HepG2 (cell line): ENCODE results near the gene RFC2. TPM values are rescaled to one million over a fixed set of nuclear protein-coding genes. Genes with fewer than 3 reads are reported as not detected.

Experiments used
- ERF ChIP-seq: IDR thresholded peaks from 2 replicates; pipeline ENCODE4 v1.6.1; 2018; ENCODE audit warnings: missing biosample characterization, missing genetic modification reagents
- KDM1A ChIP-seq: IDR thresholded peaks from 2 replicates; pipeline ENCODE4 v1.6.1; 2016; ENCODE audit warnings: missing compliant biosample characterization
- NR2C2 ChIP-seq: sonication (generic); formaldehyde crosslinking; IDR thresholded peaks from 2 replicates; pipeline ENCODE4 v1.4.0; 2020; ENCODE audit warnings: missing genetic modification reagents, mild to moderate bottlenecking, moderate library complexity, borderline replicate concordance
- SETDB1 ChIP-seq: sonication (generic); formaldehyde crosslinking; IDR thresholded peaks from 2 replicates; pipeline ENCODE4 v1.5.1; 2020; ENCODE audit warnings: missing genetic modification reagents, mild to moderate bottlenecking, borderline replicate concordance
- SIN3A ChIP-seq: IDR thresholded peaks from 2 replicates; pipeline ENCODE4 v1.6.1; 2011; ENCODE audit warnings: low read depth, mild to moderate bottlenecking, control low read depth, low read length, borderline replicate concordance
- SP4 ChIP-seq: sonication (generic); formaldehyde crosslinking; IDR thresholded peaks from 2 replicates; pipeline ENCODE4 v1.8.1; 2023; ENCODE audit warnings: mild to moderate bottlenecking, missing genetic modification reagents
- TGIF2 ChIP-seq: IDR thresholded peaks from 2 replicates; pipeline ENCODE4 v1.6.1; 2016; ENCODE audit warnings: control low read depth, missing compliant biosample characterization
- ZNF724P ChIP-seq: sonication (generic); formaldehyde crosslinking; IDR thresholded peaks from 2 replicates; pipeline ENCODE4 v1.8.0; 2022; ENCODE audit warnings: missing genetic modification reagents, borderline replicate concordance
- polyA plus RNA-seq, 8 experiments: library from polyadenylated mRNA; depleted of rRNA in 3 of 8; stranded (reverse) in 7 of 8; unstranded in 1 of 8; fragments of >200 nt; fragmentation: Illumina TruSeq in 4 of 8; extraction: Trizol in 4 of 8; gene quantifications; 2 replicates each; pipeline versions ENCODE4 v1.2.1 to v1.2.3, GENCODE V29; 2011 to 2016; ENCODE audit warnings: low read depth in 4 of 8, missing spikeins in 1 of 8, mixed read lengths in 1 of 8; ENCODE audit not compliant: insufficient read depth in 1 of 8
- total RNA-seq, 5 experiments: library from RNA; depleted of rRNA; stranded (reverse); fragments of >200 nt; fragmentation: Illumina TruSeq; extraction: Trizol; gene quantifications; 2 replicates each; pipeline ENCODE4 v1.2.3, GENCODE V29; 2016; ENCODE audit warnings: low read depth in 1 of 5
- TF ChIP-seq, protein P1 (sequence below): sonication (generic); formaldehyde crosslinking; IDR thresholded peaks from 2 replicates; pipeline ENCODE4 v1.4.0; 2020; ENCODE audit warnings: missing genetic modification reagents
- TF ChIP-seq, protein P2 (sequence below): sonication (generic); formaldehyde crosslinking; IDR thresholded peaks from 2 replicates; pipeline ENCODE4 v1.4.0; 2020; ENCODE audit warnings: mild to moderate bottlenecking, missing genetic modification reagents
- TF ChIP-seq, protein P3 (sequence below): sonication (generic); formaldehyde crosslinking; IDR thresholded peaks from 2 replicates; pipeline ENCODE4 v1.4.0; 2020; ENCODE audit warnings: mild to moderate bottlenecking, missing genetic modification reagents
- TF ChIP-seq, protein P4 (sequence below): sonication (generic); formaldehyde crosslinking; IDR thresholded peaks from 2 replicates; pipeline ENCODE4 v1.4.0; 2020; ENCODE audit warnings: mild to moderate bottlenecking, missing genetic modification reagents
- TF ChIP-seq, protein P5 (sequence below): sonication (generic); formaldehyde crosslinking; IDR thresholded peaks from 2 replicates; pipeline ENCODE4; 2020; ENCODE audit warnings: missing genetic modification reagents, mild to moderate bottlenecking, borderline replicate concordance

Gene RFC2
- total and polyA plus RNA-seq, 2 of the 13 experiments (the other 11 are each of a cell fraction or from before 2014, with no cell fraction given) = 14.6 to 43.5 TPM

DNA sequence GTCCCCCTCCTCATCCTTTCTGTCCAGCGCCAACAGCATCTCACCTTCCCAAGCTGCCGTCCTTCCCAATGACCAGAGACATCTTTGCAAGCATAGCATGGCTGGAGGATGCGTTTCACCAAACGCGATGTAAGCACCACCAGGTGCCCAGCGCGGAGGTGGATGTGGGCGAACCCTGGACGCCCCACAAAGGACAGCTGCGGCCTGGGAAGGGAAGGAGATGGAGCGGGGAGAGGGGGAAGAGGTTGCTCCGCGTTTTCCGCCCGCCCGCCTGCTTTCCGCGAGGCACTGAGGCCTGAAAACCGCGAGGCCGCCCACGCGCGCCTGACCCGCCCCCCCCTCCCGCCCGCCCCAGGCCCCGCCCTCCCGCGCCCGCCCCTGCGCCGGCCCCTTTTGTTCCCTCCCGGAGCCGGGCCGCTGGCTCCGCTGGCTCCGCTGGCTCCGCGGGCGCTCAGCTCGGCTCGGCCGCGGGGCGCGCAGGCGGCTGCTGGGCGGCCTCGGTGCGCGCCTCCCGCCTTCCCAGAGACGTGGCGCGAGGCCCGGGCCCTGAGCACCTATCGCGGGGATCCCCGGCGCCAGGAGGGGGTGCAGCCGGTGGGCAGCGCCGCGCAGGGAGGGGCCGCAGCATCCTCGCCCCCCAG, 34.9 kb upstream of the RFC2 start, which contains the start of gene CLIP2 (continued):
- 0 out of 2 replicates have a peak, but pooled peaks have one; percentile 32 for TF ChIP-seq TGIF2 (CRISPR knock-in tag)
- TF ChIP-seq SETDB1 (CRISPR knock-in tag) = no peak
- no peak for TF ChIP-seq ZNF724P
- TF ChIP-seq ERF (CRISPR knock-in tag) = no peak
- TF ChIP-seq NR2C2 (CRISPR knock-in tag) = no peak
- TF ChIP-seq, protein P1, sequence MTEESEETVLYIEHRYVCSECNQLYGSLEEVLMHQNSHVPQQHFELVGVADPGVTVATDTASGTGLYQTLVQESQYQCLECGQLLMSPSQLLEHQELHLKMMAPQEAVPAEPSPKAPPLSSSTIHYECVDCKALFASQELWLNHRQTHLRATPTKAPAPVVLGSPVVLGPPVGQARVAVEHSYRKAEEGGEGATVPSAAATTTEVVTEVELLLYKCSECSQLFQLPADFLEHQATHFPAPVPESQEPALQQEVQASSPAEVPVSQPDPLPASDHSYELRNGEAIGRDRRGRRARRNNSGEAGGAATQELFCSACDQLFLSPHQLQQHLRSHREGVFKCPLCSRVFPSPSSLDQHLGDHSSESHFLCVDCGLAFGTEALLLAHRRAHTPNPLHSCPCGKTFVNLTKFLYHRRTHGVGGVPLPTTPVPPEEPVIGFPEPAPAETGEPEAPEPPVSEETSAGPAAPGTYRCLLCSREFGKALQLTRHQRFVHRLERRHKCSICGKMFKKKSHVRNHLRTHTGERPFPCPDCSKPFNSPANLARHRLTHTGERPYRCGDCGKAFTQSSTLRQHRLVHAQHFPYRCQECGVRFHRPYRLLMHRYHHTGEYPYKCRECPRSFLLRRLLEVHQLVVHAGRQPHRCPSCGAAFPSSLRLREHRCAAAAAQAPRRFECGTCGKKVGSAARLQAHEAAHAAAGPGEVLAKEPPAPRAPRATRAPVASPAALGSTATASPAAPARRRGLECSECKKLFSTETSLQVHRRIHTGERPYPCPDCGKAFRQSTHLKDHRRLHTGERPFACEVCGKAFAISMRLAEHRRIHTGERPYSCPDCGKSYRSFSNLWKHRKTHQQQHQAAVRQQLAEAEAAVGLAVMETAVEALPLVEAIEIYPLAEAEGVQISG = 0 out of 2 replicates have a peak, but pooled peaks have one; percentile 17
- TF ChIP-seq SP4 (CRISPR knock-in tag) = peak; percentile 35; the same call in 1 of the 2 replicates
- TF ChIP-seq, protein P2, sequence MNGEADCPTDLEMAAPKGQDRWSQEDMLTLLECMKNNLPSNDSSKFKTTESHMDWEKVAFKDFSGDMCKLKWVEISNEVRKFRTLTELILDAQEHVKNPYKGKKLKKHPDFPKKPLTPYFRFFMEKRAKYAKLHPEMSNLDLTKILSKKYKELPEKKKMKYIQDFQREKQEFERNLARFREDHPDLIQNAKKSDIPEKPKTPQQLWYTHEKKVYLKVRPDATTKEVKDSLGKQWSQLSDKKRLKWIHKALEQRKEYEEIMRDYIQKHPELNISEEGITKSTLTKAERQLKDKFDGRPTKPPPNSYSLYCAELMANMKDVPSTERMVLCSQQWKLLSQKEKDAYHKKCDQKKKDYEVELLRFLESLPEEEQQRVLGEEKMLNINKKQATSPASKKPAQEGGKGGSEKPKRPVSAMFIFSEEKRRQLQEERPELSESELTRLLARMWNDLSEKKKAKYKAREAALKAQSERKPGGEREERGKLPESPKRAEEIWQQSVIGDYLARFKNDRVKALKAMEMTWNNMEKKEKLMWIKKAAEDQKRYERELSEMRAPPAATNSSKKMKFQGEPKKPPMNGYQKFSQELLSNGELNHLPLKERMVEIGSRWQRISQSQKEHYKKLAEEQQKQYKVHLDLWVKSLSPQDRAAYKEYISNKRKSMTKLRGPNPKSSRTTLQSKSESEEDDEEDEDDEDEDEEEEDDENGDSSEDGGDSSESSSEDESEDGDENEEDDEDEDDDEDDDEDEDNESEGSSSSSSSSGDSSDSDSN (CRISPR knock-in tag) = no peak; the same call in 1 of the 2 replicates
- TF ChIP-seq, protein P3, sequence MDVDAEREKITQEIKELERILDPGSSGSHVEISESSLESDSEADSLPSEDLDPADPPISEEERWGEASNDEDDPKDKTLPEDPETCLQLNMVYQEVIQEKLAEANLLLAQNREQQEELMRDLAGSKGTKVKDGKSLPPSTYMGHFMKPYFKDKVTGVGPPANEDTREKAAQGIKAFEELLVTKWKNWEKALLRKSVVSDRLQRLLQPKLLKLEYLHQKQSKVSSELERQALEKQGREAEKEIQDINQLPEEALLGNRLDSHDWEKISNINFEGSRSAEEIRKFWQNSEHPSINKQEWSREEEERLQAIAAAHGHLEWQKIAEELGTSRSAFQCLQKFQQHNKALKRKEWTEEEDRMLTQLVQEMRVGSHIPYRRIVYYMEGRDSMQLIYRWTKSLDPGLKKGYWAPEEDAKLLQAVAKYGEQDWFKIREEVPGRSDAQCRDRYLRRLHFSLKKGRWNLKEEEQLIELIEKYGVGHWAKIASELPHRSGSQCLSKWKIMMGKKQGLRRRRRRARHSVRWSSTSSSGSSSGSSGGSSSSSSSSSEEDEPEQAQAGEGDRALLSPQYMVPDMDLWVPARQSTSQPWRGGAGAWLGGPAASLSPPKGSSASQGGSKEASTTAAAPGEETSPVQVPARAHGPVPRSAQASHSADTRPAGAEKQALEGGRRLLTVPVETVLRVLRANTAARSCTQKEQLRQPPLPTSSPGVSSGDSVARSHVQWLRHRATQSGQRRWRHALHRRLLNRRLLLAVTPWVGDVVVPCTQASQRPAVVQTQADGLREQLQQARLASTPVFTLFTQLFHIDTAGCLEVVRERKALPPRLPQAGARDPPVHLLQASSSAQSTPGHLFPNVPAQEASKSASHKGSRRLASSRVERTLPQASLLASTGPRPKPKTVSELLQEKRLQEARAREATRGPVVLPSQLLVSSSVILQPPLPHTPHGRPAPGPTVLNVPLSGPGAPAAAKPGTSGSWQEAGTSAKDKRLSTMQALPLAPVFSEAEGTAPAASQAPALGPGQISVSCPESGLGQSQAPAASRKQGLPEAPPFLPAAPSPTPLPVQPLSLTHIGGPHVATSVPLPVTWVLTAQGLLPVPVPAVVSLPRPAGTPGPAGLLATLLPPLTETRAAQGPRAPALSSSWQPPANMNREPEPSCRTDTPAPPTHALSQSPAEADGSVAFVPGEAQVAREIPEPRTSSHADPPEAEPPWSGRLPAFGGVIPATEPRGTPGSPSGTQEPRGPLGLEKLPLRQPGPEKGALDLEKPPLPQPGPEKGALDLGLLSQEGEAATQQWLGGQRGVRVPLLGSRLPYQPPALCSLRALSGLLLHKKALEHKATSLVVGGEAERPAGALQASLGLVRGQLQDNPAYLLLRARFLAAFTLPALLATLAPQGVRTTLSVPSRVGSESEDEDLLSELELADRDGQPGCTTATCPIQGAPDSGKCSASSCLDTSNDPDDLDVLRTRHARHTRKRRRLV (CRISPR knock-in tag) = no peak
- peak; percentile 8; the same call in 1 of the 2 replicates for TF ChIP-seq KDM1A
- 0 out of 2 replicates have a peak, but pooled peaks have one; percentile 16 for TF ChIP-seq SIN3A
- TF ChIP-seq, protein P4, sequence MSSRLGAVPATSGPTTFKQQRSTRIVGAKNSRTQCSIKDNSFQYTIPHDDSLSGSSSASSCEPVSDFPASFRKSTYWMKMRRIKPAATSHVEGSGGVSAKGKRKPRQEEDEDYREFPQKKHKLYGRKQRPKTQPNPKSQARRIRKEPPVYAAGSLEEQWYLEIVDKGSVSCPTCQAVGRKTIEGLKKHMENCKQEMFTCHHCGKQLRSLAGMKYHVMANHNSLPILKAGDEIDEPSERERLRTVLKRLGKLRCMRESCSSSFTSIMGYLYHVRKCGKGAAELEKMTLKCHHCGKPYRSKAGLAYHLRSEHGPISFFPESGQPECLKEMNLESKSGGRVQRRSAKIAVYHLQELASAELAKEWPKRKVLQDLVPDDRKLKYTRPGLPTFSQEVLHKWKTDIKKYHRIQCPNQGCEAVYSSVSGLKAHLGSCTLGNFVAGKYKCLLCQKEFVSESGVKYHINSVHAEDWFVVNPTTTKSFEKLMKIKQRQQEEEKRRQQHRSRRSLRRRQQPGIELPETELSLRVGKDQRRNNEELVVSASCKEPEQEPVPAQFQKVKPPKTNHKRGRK (CRISPR knock-in tag) = peak; percentile 66; the same call in 1 of the 2 replicates
- TF ChIP-seq, protein P5, sequence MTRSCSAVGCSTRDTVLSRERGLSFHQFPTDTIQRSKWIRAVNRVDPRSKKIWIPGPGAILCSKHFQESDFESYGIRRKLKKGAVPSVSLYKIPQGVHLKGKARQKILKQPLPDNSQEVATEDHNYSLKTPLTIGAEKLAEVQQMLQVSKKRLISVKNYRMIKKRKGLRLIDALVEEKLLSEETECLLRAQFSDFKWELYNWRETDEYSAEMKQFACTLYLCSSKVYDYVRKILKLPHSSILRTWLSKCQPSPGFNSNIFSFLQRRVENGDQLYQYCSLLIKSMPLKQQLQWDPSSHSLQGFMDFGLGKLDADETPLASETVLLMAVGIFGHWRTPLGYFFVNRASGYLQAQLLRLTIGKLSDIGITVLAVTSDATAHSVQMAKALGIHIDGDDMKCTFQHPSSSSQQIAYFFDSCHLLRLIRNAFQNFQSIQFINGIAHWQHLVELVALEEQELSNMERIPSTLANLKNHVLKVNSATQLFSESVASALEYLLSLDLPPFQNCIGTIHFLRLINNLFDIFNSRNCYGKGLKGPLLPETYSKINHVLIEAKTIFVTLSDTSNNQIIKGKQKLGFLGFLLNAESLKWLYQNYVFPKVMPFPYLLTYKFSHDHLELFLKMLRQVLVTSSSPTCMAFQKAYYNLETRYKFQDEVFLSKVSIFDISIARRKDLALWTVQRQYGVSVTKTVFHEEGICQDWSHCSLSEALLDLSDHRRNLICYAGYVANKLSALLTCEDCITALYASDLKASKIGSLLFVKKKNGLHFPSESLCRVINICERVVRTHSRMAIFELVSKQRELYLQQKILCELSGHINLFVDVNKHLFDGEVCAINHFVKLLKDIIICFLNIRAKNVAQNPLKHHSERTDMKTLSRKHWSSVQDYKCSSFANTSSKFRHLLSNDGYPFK (CRISPR knock-in tag) = no peak
